Right lobe of liver (tissue), 6 donors: ENCODE results near the gene XRCC3. TPM values are rescaled to one million over a fixed set of nuclear protein-coding genes. Genes with fewer than 3 reads are reported as not detected.
A peak's percentile ranks its signal among the peaks of the same experiment; 100 is the strongest.
"Not testable (repeated sequence)": the region's sequence is repeated elsewhere in the genome, so short reads cannot be mapped to it uniquely, and the experiment has no call there.

ENCODE experiments used
- ATAC-seq, 4 donors: fragments of 200-7000 bp; cut with Tn5 transposase; one replicate each; pipeline ENCODE4 v1.9.1; 2020; ENCODE audit warnings: mild to moderate bottlenecking in 4 of 4, moderate library complexity in 4 of 4
- DNase-seq, 3 donors: peaks; one replicate each; pipeline ENCODE4 v3.0.0-alpha.2; 2020
- H3K27ac ChIP-seq, 3 donors: fragments of 200-600 bp; one replicate each; pipeline ENCODE4 v1.8.0; 2022
- H3K27me3 ChIP-seq, 2 donors: fragments of 200-600 bp; one replicate each; pipeline ENCODE4 v1.8.0; 2022
- H3K36me3 ChIP-seq, 4 donors: fragments of 200-600 bp; sonication (generic) in 1 of 4; one replicate each; pipeline versions ENCODE4 v1.5.1 to v1.8.0; 2017 to 2022; ENCODE audit warnings: control low read depth in 1 of 4
- H3K4me1 ChIP-seq, 4 donors: fragments of 200-600 bp; sonication (generic) in 1 of 4; one replicate each; pipeline versions ENCODE4 v1.5.1 to v1.8.0; 2017 to 2022; ENCODE audit warnings: control low read depth in 1 of 4
- H3K4me3 ChIP-seq, 3 donors: fragments of 200-600 bp; one replicate each; pipeline ENCODE4 v1.8.0; 2022
- H3K9me3 ChIP-seq, 4 donors: fragments of 200-600 bp; sonication (generic) in 1 of 4; one replicate each; pipeline versions ENCODE4 v1.5.1 to v1.8.0; 2017 to 2022; ENCODE audit warnings: control low read depth in 1 of 4
- CTCF ChIP-seq, 4 donors: fragments of 200-600 bp in 3 of 4; fragments of 450-650 bp in 1 of 4; IDR thresholded peaks; one replicate each; pipeline versions ENCODE4 v1.5.1 to v1.8.0; 2016 to 2022; ENCODE audit warnings: antibody characterized with exemption in 4 of 4, mild to moderate bottlenecking in 2 of 4
- POLR2A ChIP-seq: fragments of 450-650 bp; IDR thresholded peaks from one replicate; pipeline ENCODE4 v1.6.1; 2017; ENCODE audit warnings: antibody characterized with exemption, mild to moderate bottlenecking
- WGBS: methylation state at CpG from one replicate; pipeline ENCODE4 v1.1.6; 2018; ENCODE audit warnings: low coverage, low lambda C conversion rate; ENCODE audit not compliant: insufficient coverage; ENCODE audit errors: missing lambda C conversion rate; 5-methylcytosine and 5-hydroxymethylcytosine counted together
- intact Hi-C, 2 donors: fragments of 100-400 bp; cut with DNase I; formaldehyde crosslinking; loops; one replicate each; pipeline versions ENCODE4 v1.11.2 to v1.14.1; 2022
- total RNA-seq, 6 experiments: library from RNA; depleted of rRNA in 2 of 6; stranded (reverse); fragments of >200 nt in 2 of 6; fragmentation: NEBNext Ultra II Directional in 3 of 6; extraction: Animal tissue kit (Norgen Biotek cat#: 25700) in 3 of 6; gene quantifications; one replicate each; pipeline versions ENCODE4 v1.1.0 to v1.2.4, GENCODE V29; 2016 to 2023
- donor health status: DM: no; HTN: yes; CAD: no.
- donor health status: DM: no; HTN: no; CAD: no.
- donor health status: DM: no; HTN: no; CAD: no.
- donor health status: DM: no; HTN: yes; CAD: no.
- donor health status: DM: no; HTN: yes; CAD: no.

The XRCC3 gene
- total RNA-seq, 6 experiments from 2014 or later: 0.88 to 6.3 (median 1.8) TPM

GRCh38 chr14:103656031-103656755, 59.1 kb downstream of the XRCC3 start:
- peaks cover 0 to 8% (median 0%) of the 10 kb centered on the region in 4 donors for H3K4me1 ChIP-seq
- no peaks in the 10 kb centered on the region for H3K27me3 ChIP-seq
- H3K9me3 ChIP-seq: no peaks in the 10 kb centered on the region
- intact Hi-C loops: no loop called here
- TF ChIP-seq POLR2A: no peak
- TF ChIP-seq CTCF (IDR thresholded peaks at IDR 0.05): no peak
- peaks cover 0 to 69% (median 30%) of the 10 kb centered on the region in 4 donors for H3K36me3 ChIP-seq
- no peak overlapping the region for H3K4me3 ChIP-seq
- WGBS: 48% methylated on average over 4 of the region's 4 CpGs
- H3K27ac ChIP-seq: no peak overlapping the region
- DNase-seq (no peak), ATAC-seq (peak; percentile 43 to 55 (median 54))

- Histone ChIP-seq H3K27ac (no peak overlapping the region), H3K27me3 (no peaks in the 10 kb centered on the region), H3K9me3 (no peaks in the 10 kb centered on the region), H3K4me1 (peaks cover 0 to 8% (median 0%) of the 10 kb centered on the region in 4 donors), H3K4me3 (no peak overlapping the region), H3K36me3 (peaks cover 0 to 53% (median 22%) of the 10 kb centered on the region in 4 donors)
- DNase-seq (no peak), ATAC-seq (no peak)
- WGBS: 67% methylated on average over 6 of the region's 6 CpGs
- intact Hi-C loops: no loop called here
- no peak for TF ChIP-seq CTCF (IDR thresholded peaks at IDR 0.05)
- no peak for TF ChIP-seq POLR2A
These were observed 60.6 kb downstream of the XRCC3 start for GRCh38 chr14:103654619-103655018.

- WGBS: 85% methylated on average over 4 of the region's 4 CpGs
- Histone ChIP-seq H3K27ac (no peak overlapping the region), H3K9me3 (no peaks in the 10 kb centered on the region), H3K36me3 (peaks cover 0 to 45% (median 19%) of the 10 kb centered on the region in 4 donors), H3K27me3 (no peaks in the 10 kb centered on the region), H3K4me1 (peaks cover 0 to 8% (median 0%) of the 10 kb centered on the region in 4 donors), H3K4me3 (no peak overlapping the region)
- TF ChIP-seq POLR2A (no peak), CTCF (IDR thresholded peaks at IDR 0.05) (no peak)
- intact Hi-C loops: no loop called here
- no peak for DNase-seq
- ATAC-seq: no peak
These were observed 61.4 kb downstream of the XRCC3 start for GRCh38 chr14:103653805-103654204.

GRCh38 chr14:103653336-103653735, 61.9 kb downstream of the XRCC3 start:
- H3K27ac ChIP-seq, H3K4me3 ChIP-seq, H3K27me3 ChIP-seq, H3K4me1 ChIP-seq, ATAC-seq, DNase-seq, H3K9me3 ChIP-seq, intact Hi-C loops: not testable (repeated sequence)
- WGBS: 77% methylated on average over 10 of the region's 10 CpGs
- H3K36me3 ChIP-seq: peaks cover 0 to 40% (median 19%) of the 10 kb centered on the region in 4 donors

GRCh38 chr14:103652806-103653205, 62.4 kb downstream of the XRCC3 start:
- no peak for ATAC-seq
- 84% methylated on average over 3 of the region's 3 CpGs for WGBS
- peaks cover 0 to 35% (median 17%) of the 10 kb centered on the region in 4 donors for H3K36me3 ChIP-seq

More at GRCh38 chr14:103652806-103653205, 62.4 kb downstream of the XRCC3 start:
- no peak for DNase-seq
- no peak overlapping the region for H3K27ac ChIP-seq
- no peaks in the 10 kb centered on the region for H3K9me3 ChIP-seq
- H3K27me3 ChIP-seq: no peaks in the 10 kb centered on the region
- H3K4me3 ChIP-seq: no peak overlapping the region
- intact Hi-C loops: no loop called here
- H3K4me1 ChIP-seq: peaks cover 0 to 8% (median 0%) of the 10 kb centered on the region in 4 donors
- TF ChIP-seq POLR2A (no peak), CTCF (IDR thresholded peaks at IDR 0.05) (no peak)
